H1 (cell line): ENCODE results near the gene STARD13. TPM values are rescaled to one million over a fixed set of nuclear protein-coding genes. Genes with fewer than 3 reads are reported as not detected.

Experiments
- CTCF ChIA-PET: fragments of 300-600 bp; sonication (Branson Sonifier 250); formaldehyde crosslinking; loops from one replicate; lab custom pipeline; 2021; ENCODE audit not compliant: partially characterized antibody; lab: Charles Lee
- POLR2A ChIA-PET: fragments of 300-600 bp; sonication (Branson Sonifier 250); formaldehyde crosslinking; loops from one replicate; lab custom pipeline; 2021; ENCODE audit warnings: inconsistent platforms; ENCODE audit not compliant: partially characterized antibody; lab: Charles Lee
- DNase-seq, 2 experiments: peaks; one replicate each; pipeline versions ENCODE4 v3.0.0 to v3.0.0-alpha.2; 2010 to 2022; ENCODE audit warnings: low spot score in 2 of 2, low read depth in 1 of 2, mixed read lengths in 1 of 2
- FAIRE-seq: peaks from 2 replicates; lab custom pipeline; 2011; peaks lifted over from hg19 to GRCh38; lab: Jason Lieb, UNC
- H2AFZ ChIP-seq: 2 replicates; pipeline ENCODE4 v1.8.1; 2012; ENCODE audit warnings: low read length, inconsistent platforms
- H2AK5ac ChIP-seq: 2 replicates; pipeline ENCODE4 v1.6.1; 2013; ENCODE audit warnings: low read depth, low read length
- H2BK120ac ChIP-seq: replicated peaks from 2 replicates; pipeline ENCODE3; 2013; ENCODE audit warnings: low read depth, low read length, inconsistent platforms
- H2BK12ac ChIP-seq: 2 replicates; pipeline ENCODE4 v1.6.1; 2013; ENCODE audit warnings: low read depth, low read length
- H2BK15ac ChIP-seq: 2 replicates; pipeline ENCODE4 v1.6.1; 2013; ENCODE audit warnings: low read length
- H2BK20ac ChIP-seq: 2 replicates; pipeline ENCODE4 v1.6.1; 2013; ENCODE audit warnings: low read length
- H2BK5ac ChIP-seq: 2 replicates; pipeline ENCODE4 v1.6.1; 2013; ENCODE audit warnings: low read depth, low read length
- H3K14ac ChIP-seq: 2 replicates; pipeline ENCODE4 v1.6.1; 2013; ENCODE audit warnings: inconsistent platforms; ENCODE audit not compliant: insufficient read length
- H3K18ac ChIP-seq: 2 replicates; pipeline ENCODE4 v1.6.1; 2013; ENCODE audit warnings: low read length; ENCODE audit errors: extremely low read depth
- H3K23ac ChIP-seq: 2 replicates; pipeline ENCODE4 v1.6.1; 2013; ENCODE audit warnings: inconsistent platforms; ENCODE audit not compliant: insufficient read length
- H3K23me2 ChIP-seq: 2 replicates; pipeline ENCODE4 v1.6.1; 2013; ENCODE audit warnings: low read depth, low read length
- H3K27ac ChIP-seq: 2 replicates; pipeline ENCODE4 v1.6.1; 2011; ENCODE audit warnings: low read depth, low read length, inconsistent platforms
- H3K27me3 ChIP-seq, 4 experiments: replicated peaks in 1 of 4; 1 replicate in 1 of 4; 2 replicates in 3 of 4; pipeline versions ENCODE4 v1.6.1 to v1.8.1; 2011 to 2013; ENCODE audit warnings: low read length in 3 of 4, mild to moderate bottlenecking in 3 of 4, inconsistent platforms in 2 of 4, mixed read lengths in 2 of 4, moderate library complexity in 1 of 4; ENCODE audit not compliant: control insufficient read depth in 3 of 4, insufficient read depth in 3 of 4; ENCODE audit errors: extremely low read depth in 1 of 4
- H3K36me3 ChIP-seq, 4 experiments: 2 replicates each; pipeline versions ENCODE4 v1.6.1 to v1.8.1; 2011 to 2013; ENCODE audit warnings: mild to moderate bottlenecking in 4 of 4, low read length in 3 of 4, moderate library complexity in 2 of 4, control low read depth in 1 of 4, inconsistent platforms in 1 of 4; ENCODE audit not compliant: insufficient read depth in 4 of 4, control insufficient read depth in 2 of 4
- H3K4ac ChIP-seq: replicated peaks from 2 replicates; pipeline ENCODE3; 2013; ENCODE audit warnings: low read length, low read depth, mixed read lengths, inconsistent platforms; ENCODE audit not compliant: insufficient read length
- H3K4me1 ChIP-seq, 4 experiments: replicated peaks in 1 of 4; 1 replicate in 1 of 4; 2 replicates in 3 of 4; pipeline versions ENCODE4 v1.6.1 to v1.8.1; 2011 to 2013; ENCODE audit warnings: low read length in 3 of 4, inconsistent platforms in 2 of 4, mixed read lengths in 1 of 4; ENCODE audit not compliant: insufficient read depth in 4 of 4, control insufficient read depth in 3 of 4
- H3K4me2 ChIP-seq, 2 experiments: 2 replicates each; pipeline versions ENCODE4 v1.6.1 to v1.8.1; 2011 to 2013; ENCODE audit warnings: low read depth in 2 of 2, low read length in 2 of 2, control low read depth in 1 of 2, inconsistent platforms in 1 of 2, mild to moderate bottlenecking in 1 of 2; ENCODE audit not compliant: insufficient read depth in 1 of 2
- H3K4me3 ChIP-seq, 4 experiments: fragments of 200-600, 300-600 bp in 1 of 4; sonication (generic), shearing (Covaris generic), sonication (Bioruptor Twin) in 1 of 4; 2 replicates each; pipeline versions ENCODE4 v1.5.1 to v1.8.1; 2011 to 2016; ENCODE audit warnings: low read length in 4 of 4, low read depth in 3 of 4, control low read depth in 2 of 4, inconsistent platforms in 2 of 4, mild to moderate bottlenecking in 2 of 4, mixed read lengths in 1 of 4, moderate library complexity in 1 of 4; ENCODE audit not compliant: insufficient read depth in 2 of 4; ENCODE audit errors: extremely low read depth in 1 of 4
- H3K56ac ChIP-seq: replicated peaks from 2 replicates; pipeline ENCODE3; 2013; ENCODE audit warnings: low read depth, mild to moderate bottlenecking, mixed read lengths, low read length, inconsistent platforms; ENCODE audit not compliant: insufficient read length
- H3K79me1 ChIP-seq: 2 replicates; pipeline ENCODE4 v1.6.1; 2013; ENCODE audit warnings: low read depth, low read length, control low read depth
- H3K79me2 ChIP-seq, 2 experiments: 2 replicates each; pipeline versions ENCODE4 v1.6.1 to v1.8.1; 2012 to 2013; ENCODE audit warnings: low read length in 2 of 2, mild to moderate bottlenecking in 2 of 2, inconsistent platforms in 1 of 2; ENCODE audit not compliant: insufficient read depth in 2 of 2, control insufficient read depth in 1 of 2
- H3K9ac ChIP-seq, 4 experiments: replicated peaks in 1 of 4; 1 replicate in 1 of 4; 2 replicates in 3 of 4; pipeline versions ENCODE4 v1.6.1 to v1.8.1; 2011 to 2013; ENCODE audit warnings: low read depth in 3 of 4, low read length in 3 of 4, control low read depth in 2 of 4, mild to moderate bottlenecking in 2 of 4, moderate library complexity in 2 of 4, inconsistent platforms in 1 of 4; ENCODE audit errors: extremely low read depth in 1 of 4
- H3K9me3 ChIP-seq, 2 experiments: 2 replicates each; pipeline versions ENCODE4 v1.6.1 to v1.8.1; 2012 to 2013; ENCODE audit warnings: mild to moderate bottlenecking in 2 of 2, moderate library complexity in 2 of 2, control low read depth in 1 of 2, inconsistent platforms in 1 of 2, low read depth in 1 of 2, low read length in 1 of 2, mixed read lengths in 1 of 2; ENCODE audit not compliant: insufficient read depth in 2 of 2
- H4K20me1 ChIP-seq, 2 experiments: replicated peaks in 1 of 2; 2 replicates each; pipeline versions ENCODE3 to v1.8.1; 2011 to 2013; ENCODE audit warnings: inconsistent platforms in 2 of 2, low read length in 2 of 2, mild to moderate bottlenecking in 1 of 2; ENCODE audit not compliant: insufficient read depth in 2 of 2, control insufficient read depth in 1 of 2
- H4K5ac ChIP-seq: 2 replicates; pipeline ENCODE4 v1.6.1; 2013; ENCODE audit warnings: low read length, low read depth, mixed read lengths, inconsistent platforms; ENCODE audit not compliant: insufficient read length
- H4K8ac ChIP-seq: 2 replicates; pipeline ENCODE4 v1.8.0; 2013; ENCODE audit warnings: mild to moderate bottlenecking, moderate library complexity, low read length, inconsistent platforms; ENCODE audit not compliant: insufficient read depth; ENCODE audit errors: extremely low read depth
- H4K91ac ChIP-seq: replicated peaks from 2 replicates; pipeline ENCODE3; 2013; ENCODE audit warnings: low read length, mixed read lengths, inconsistent platforms; ENCODE audit not compliant: insufficient read length
- BACH1 ChIP-seq: IDR thresholded peaks from 2 replicates; pipeline ENCODE4 v1.6.1; 2012; ENCODE audit warnings: low read length, improper control_type of control experiment
- BCL11A ChIP-seq, 2 experiments: IDR thresholded peaks; one replicate each; pipeline ENCODE4 v1.6.1; 2011; ENCODE audit warnings: low read depth in 2 of 2, low read length in 2 of 2, mild to moderate bottlenecking in 2 of 2
- BRCA1 ChIP-seq: IDR thresholded peaks from 2 replicates; pipeline ENCODE4 v1.6.1; 2012; ENCODE audit warnings: low read depth, low read length, improper control_type of control experiment
- CBX8 ChIP-seq: fragments of 300-800, 300-1000 bp; sonication (generic); IDR thresholded peaks from 2 replicates; pipeline ENCODE4 v1.7.1; 2016; ENCODE audit warnings: low read depth, low read length, borderline replicate concordance
- CHD1 ChIP-seq: IDR thresholded peaks from 2 replicates; pipeline ENCODE4 v1.6.1; 2012; ENCODE audit warnings: low read depth, low read length, improper control_type of control experiment
- CREB1 ChIP-seq: IDR thresholded peaks from 2 replicates; pipeline ENCODE4 v1.6.1; 2012; ENCODE audit warnings: inconsistent platforms
- GABPA ChIP-seq: IDR thresholded peaks from 2 replicates; pipeline ENCODE4 v1.6.1; 2011; ENCODE audit warnings: mild to moderate bottlenecking, low read length, moderate library complexity, borderline replicate concordance; ENCODE audit not compliant: insufficient read depth
- JUND ChIP-seq: IDR thresholded peaks from 2 replicates; pipeline ENCODE4 v1.6.1; 2011; ENCODE audit warnings: mild to moderate bottlenecking, improper control_type of control experiment, low read length
- PHF8 ChIP-seq: fragments of 200-600 bp; sonication (generic); conservative IDR thresholded peaks from 2 replicates; pipeline ENCODE4 v1.7.1; 2012; ENCODE audit warnings: low read depth, mild to moderate bottlenecking, inconsistent platforms, low read length, moderate library complexity
- SP4 ChIP-seq: IDR thresholded peaks from 2 replicates; pipeline ENCODE4 v1.6.1; 2012; ENCODE audit warnings: low read length, inconsistent platforms
- SRF ChIP-seq: IDR thresholded peaks from 2 replicates; pipeline ENCODE4 v1.6.1; 2011; ENCODE audit warnings: mild to moderate bottlenecking, low read depth, low read length, moderate library complexity
- TAF1 ChIP-seq: IDR thresholded peaks from 2 replicates; pipeline ENCODE4 v1.6.1; 2011; ENCODE audit warnings: mild to moderate bottlenecking, low read depth, low read length
- TEAD4 ChIP-seq: IDR thresholded peaks from 2 replicates; pipeline ENCODE4 v1.6.1; 2012; ENCODE audit warnings: low read depth, low read length, inconsistent platforms, mixed read lengths
- ZNF274 ChIP-seq: IDR thresholded peaks from 2 replicates; pipeline ENCODE4 v1.7.0; 2012; ENCODE audit warnings: low read length, borderline replicate concordance; ENCODE audit errors: extremely low read depth
- WGBS, 2 experiments: shearing (Covaris generic) in 1 of 2; methylation state at CpG; one replicate each; pipeline versions ENCODE4 v1.1.6 to v1.1.7; 2013 to 2015; ENCODE audit warnings: low lambda C conversion rate in 2 of 2, mixed read lengths in 2 of 2, inconsistent platforms in 1 of 2, low coverage in 1 of 2, missing lambda C conversion rate in 1 of 2; ENCODE audit not compliant: insufficient replicate concordance in 2 of 2, insufficient coverage in 1 of 2, insufficient read length in 1 of 2; ENCODE audit errors: extremely low coverage in 1 of 2, missing lambda C conversion rate in 1 of 2; 5-methylcytosine and 5-hydroxymethylcytosine counted together
- polyA plus RNA-seq, 7 experiments: library from polyadenylated mRNA; depleted of rRNA in 3 of 7; stranded (reverse) in 5 of 7; unstranded in 2 of 7; fragments of >200 nt in 5 of 7; fragments of 200-250 nt in 2 of 7; gene quantifications; 1 replicate in 5 of 7; 2 replicates in 1 of 7; 4 replicates in 1 of 7; pipeline versions ENCODE4 v1.2.1 to v1.2.3, GENCODE V29; 2011 to 2013; ENCODE audit warnings: missing spikeins in 2 of 7, mixed read lengths in 2 of 7
- total RNA-seq: library from RNA; stranded (reverse); fragmentation: NEBNext Ultra II Directional; extraction: Animal tissue kit (Norgen Biotek cat#: 25700); gene quantifications from 2 replicates; pipeline ENCODE4 v1.2.1, GENCODE V29; 2021

The STARD13 gene
- total and polyA plus RNA-seq, 2 of the 8 experiments (the other 6 are each of a cell fraction or from before 2014, with no cell fraction given), result 0.82 to 2.9 TPM

- H3K4me1 ChIP-seq, result peaks cover 0 to 3% (median under 1%) of the 10 kb centered on the region in 4 experiments; a peak in 3 of 7 replicates
- WGBS, 2 experiments, result 85% methylated on average over 4 of the region's 4 CpGs; no CpG with 5 or more reads in 1 of the 2 experiments
- H2AK5ac ChIP-seq, result no peak overlapping the region
- no peak overlapping the region for H2BK15ac ChIP-seq
- no peak overlapping the region for H3K9ac ChIP-seq
- H2AFZ ChIP-seq, result no peak overlapping the region
- FAIRE-seq (no peak), DNase-seq (no peak)
- no peak overlapping the region for H4K8ac ChIP-seq
- no peaks in the 10 kb centered on the region for H3K79me1 ChIP-seq
- H3K79me2 ChIP-seq, result no peaks in the 10 kb centered on the region
- POLR2A ChIA-PET, result no interaction called here
- no peaks in the 10 kb centered on the region for H4K20me1 ChIP-seq
- no peak overlapping the region for H4K5ac ChIP-seq
- H4K91ac ChIP-seq, result no peak overlapping the region
- H3K4me3 ChIP-seq, result no peak overlapping the region
- no peak overlapping the region for H2BK20ac ChIP-seq
- no peak overlapping the region for H2BK12ac ChIP-seq
- no peak overlapping the region for H2BK120ac ChIP-seq
- no peak overlapping the region for H3K27ac ChIP-seq
- no peak overlapping the region for H3K4me2 ChIP-seq
- no peak overlapping the region for H3K18ac ChIP-seq
- no peaks in the 10 kb centered on the region for H3K23me2 ChIP-seq
- H3K4ac ChIP-seq, result no peak overlapping the region
- H3K56ac ChIP-seq, result no peak overlapping the region
- no peak overlapping the region for H3K14ac ChIP-seq
- no peaks in the 10 kb centered on the region for H3K36me3 ChIP-seq
- H3K23ac ChIP-seq, result no peak overlapping the region
- CTCF ChIA-PET, result interaction anchor here (1.2 kb wide), 1 partner anchor 171 kb away, joined by 4 read pairs; no protein-coding TSS in a partner anchor
- no peaks in the 10 kb centered on the region for H3K9me3 ChIP-seq
- H2BK5ac ChIP-seq, result no peak overlapping the region
- H3K27me3 ChIP-seq, result peaks cover 0 to 2% (median 0%) of the 10 kb centered on the region in 4 experiments; a peak in 1 of 7 replicates
- TF ChIP-seq BCL11A (IDR thresholded peaks at IDR 0.05; ENCODE audit: low read depth in 2 of 2, low read length in 2 of 2), result no peak
- TF ChIP-seq SRF, result no peak
- no peak for TF ChIP-seq SP4
- TF ChIP-seq CHD1, result no peak
- no peak for TF ChIP-seq TAF1
- no peak for TF ChIP-seq PHF8
- no peak for TF ChIP-seq GABPA
- TF ChIP-seq CBX8, result no peak
- TF ChIP-seq TEAD4, result no peak
- no peak for TF ChIP-seq JUND
- TF ChIP-seq BRCA1, result no peak
- no peak for TF ChIP-seq CREB1
- no peak for TF ChIP-seq ZNF274
- no peak for TF ChIP-seq BACH1
These were observed 97.3 kb downstream of the STARD13 start for GRCh38 chr13:33188093-33188882.
